NT2/D1 (cell line): ENCODE data around the gene ADARB2.

ENCODE experiments used
- SUZ12 ChIP-seq: IDR thresholded peaks from 2 replicates; pipeline ENCODE4 v1.6.1; 2011; ENCODE audit not compliant: insufficient read length, insufficient read depth; ENCODE audit errors: extremely low read depth
- YY1 ChIP-seq: IDR thresholded peaks from 2 replicates; pipeline ENCODE4 v1.6.1; 2011; ENCODE audit not compliant: insufficient read length, insufficient read depth
- ZNF274 ChIP-seq: IDR thresholded peaks from 2 replicates; pipeline ENCODE4 v1.6.1; 2011; ENCODE audit warnings: mild to moderate bottlenecking, low read depth, low read length

DNA sequence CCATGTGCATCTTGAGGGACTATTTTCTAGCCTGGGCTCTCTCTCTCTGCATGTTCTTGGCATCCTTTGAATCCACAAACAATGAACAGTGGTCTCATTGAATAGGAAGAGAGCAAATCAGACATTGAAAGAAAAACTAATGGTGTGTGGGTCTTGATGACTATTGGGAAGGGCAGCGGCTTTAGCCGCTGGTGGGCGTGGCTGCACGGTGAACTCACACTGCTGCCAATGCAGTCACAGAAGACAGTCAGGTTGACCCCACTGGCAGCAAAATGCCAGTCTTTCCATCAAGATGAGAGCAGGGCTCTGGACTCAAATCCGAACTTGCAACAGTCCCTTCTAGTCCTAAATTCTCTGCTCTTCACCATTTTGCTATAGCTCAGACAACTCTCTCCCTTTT, 91.0 kb downstream of the ADARB2 start:
- TF ChIP-seq YY1 (no peak), ZNF274 (no peak), SUZ12 (no peak)
